GM06990 (cell line): ENCODE data around the gene PCDHGA7.
"Not testable (repeated sequence)": the region's sequence is repeated elsewhere in the genome, so short reads cannot be mapped to it uniquely, and the experiment has no call there.

ENCODE experiments used
- DNase-seq: peaks from one replicate; pipeline ENCODE4 v3.0.0-alpha.2; 2011; ENCODE audit not compliant: insufficient read length; ENCODE audit errors: extremely low read depth
- H3K27me3 ChIP-seq: replicated peaks from 2 replicates; pipeline ENCODE4 v1.6.0; 2011; ENCODE audit warnings: low read length; ENCODE audit not compliant: control insufficient read depth, insufficient read depth
- H3K36me3 ChIP-seq: 2 replicates; pipeline ENCODE4 v1.5.1; 2011; ENCODE audit warnings: low read length; ENCODE audit not compliant: control insufficient read depth, insufficient read depth
- H3K4me3 ChIP-seq: replicated peaks from 2 replicates; pipeline ENCODE4 v1.5.1; 2011; ENCODE audit warnings: low read depth, mild to moderate bottlenecking, control low read depth, low read length
- CTCF ChIP-seq: IDR thresholded peaks from 2 replicates; pipeline ENCODE4 v1.5.1; 2011; ENCODE audit warnings: low read length, control low read depth, mild to moderate bottlenecking, inconsistent platforms; ENCODE audit not compliant: insufficient read depth, poor library complexity, severe bottlenecking

Gene PCDHGA7

GRCh38 chr5:141343953-141344463 is 38.5 kb upstream of the PCDHGA7 start:
- Histone ChIP-seq H3K27me3 (no peaks in the 10 kb centered on the region), H3K36me3 (no peaks in the 10 kb centered on the region), H3K4me3 (no peak overlapping the region)
- no peak for TF ChIP-seq CTCF
- DNase-seq = no peak

GRCh38 chr5:141345327-141345726 is 37.2 kb upstream of the PCDHGA7 start:
- Histone ChIP-seq H3K36me3 (no peaks in the 10 kb centered on the region), H3K27me3 (no peaks in the 10 kb centered on the region), H3K4me3 (no peak overlapping the region)
- DNase-seq = no peak
- no peak for TF ChIP-seq CTCF

- H3K36me3 ChIP-seq, DNase-seq, H3K4me3 ChIP-seq, H3K27me3 ChIP-seq: not testable (repeated sequence)
These were observed 36.5 kb upstream of the PCDHGA7 start for GRCh38 chr5:141346017-141346416.

GRCh38 chr5:141349917-141350619 is 32.5 kb upstream of the PCDHGA7 start, which contains the start of gene PCDHGB1:
Gene PCDHGB1 (plus strand): TSS chr5:141350099. CDS start chr5:141350261, 162 bp downstream.
- Histone ChIP-seq H3K27me3 (no peaks in the 10 kb centered on the region), H3K36me3 (no peaks in the 10 kb centered on the region), H3K4me3 (peak within 1 kb of the TSS; percentile 58)
- TF ChIP-seq CTCF = peak; percentile 72
- no peak for DNase-seq

GRCh38 chr5:141351591-141351990 is 31.0 kb upstream of the PCDHGA7 start:
- no peak for TF ChIP-seq CTCF
- H3K4me3 ChIP-seq = no peak overlapping the region
- no peaks in the 10 kb centered on the region for H3K36me3 ChIP-seq
- no peaks in the 10 kb centered on the region for H3K27me3 ChIP-seq
- DNase-seq = no peak

- DNase-seq = no peak
- no peaks in the 10 kb centered on the region for H3K27me3 ChIP-seq
- H3K4me3 ChIP-seq = no peak within 1 kb of the TSS
- TF ChIP-seq CTCF = peak; percentile 28
- no peaks in the 10 kb centered on the region for H3K36me3 ChIP-seq
These were observed 27.6 kb upstream of the PCDHGA7 start, which contains the start of gene PCDHGA4 for GRCh38 chr5:141354900-141355469. Gene PCDHGA4 (plus strand): TSS chr5:141355021. CDS start chr5:141355108, 87 bp downstream.
